ENCODE results near the gene DGKQ. TPM values are rescaled to one million over a fixed set of nuclear protein-coding genes. Genes with fewer than 3 reads are reported as not detected.

DGKQ gene
- total RNA-seq, 1 experiment from 2014 or later, result 12.2 TPM

DNA sequence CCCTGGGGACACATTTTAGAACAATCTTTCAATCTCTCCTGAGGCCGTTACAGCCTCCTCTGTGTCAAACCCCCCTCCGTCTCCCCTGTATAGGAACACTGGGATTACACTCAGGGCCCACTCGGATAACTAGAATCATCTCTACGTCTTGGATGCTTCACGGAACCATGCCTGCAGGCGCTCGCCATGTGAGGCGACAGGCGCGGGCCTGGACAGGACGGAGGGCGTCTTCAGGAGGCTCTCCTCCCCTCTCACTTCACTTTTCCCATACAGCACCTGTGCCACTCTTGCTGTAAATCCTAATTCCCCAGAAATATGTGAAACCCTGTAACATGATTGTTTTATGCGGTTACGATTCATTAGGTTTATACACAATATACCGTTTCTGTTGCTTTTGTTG, 9.4 kb upstream of the DGKQ start:
- TF ChIP-seq, protein P1, sequence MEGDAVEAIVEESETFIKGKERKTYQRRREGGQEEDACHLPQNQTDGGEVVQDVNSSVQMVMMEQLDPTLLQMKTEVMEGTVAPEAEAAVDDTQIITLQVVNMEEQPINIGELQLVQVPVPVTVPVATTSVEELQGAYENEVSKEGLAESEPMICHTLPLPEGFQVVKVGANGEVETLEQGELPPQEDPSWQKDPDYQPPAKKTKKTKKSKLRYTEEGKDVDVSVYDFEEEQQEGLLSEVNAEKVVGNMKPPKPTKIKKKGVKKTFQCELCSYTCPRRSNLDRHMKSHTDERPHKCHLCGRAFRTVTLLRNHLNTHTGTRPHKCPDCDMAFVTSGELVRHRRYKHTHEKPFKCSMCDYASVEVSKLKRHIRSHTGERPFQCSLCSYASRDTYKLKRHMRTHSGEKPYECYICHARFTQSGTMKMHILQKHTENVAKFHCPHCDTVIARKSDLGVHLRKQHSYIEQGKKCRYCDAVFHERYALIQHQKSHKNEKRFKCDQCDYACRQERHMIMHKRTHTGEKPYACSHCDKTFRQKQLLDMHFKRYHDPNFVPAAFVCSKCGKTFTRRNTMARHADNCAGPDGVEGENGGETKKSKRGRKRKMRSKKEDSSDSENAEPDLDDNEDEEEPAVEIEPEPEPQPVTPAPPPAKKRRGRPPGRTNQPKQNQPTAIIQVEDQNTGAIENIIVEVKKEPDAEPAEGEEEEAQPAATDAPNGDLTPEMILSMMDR (IDR thresholded peaks at IDR 0.05), result no peak
- intact Hi-C loops (cut with micrococcal nuclease; ENCODE audit: unreplicated experiment) (no loop called here), in situ Hi-C loops (cut with HindIII; ENCODE audit: low pct_unique_long_range_greater_than_20kb, low sequenced_read_pairs) (no loop called here)
- Histone ChIP-seq H3K9me3 (ENCODE audit: control insufficient read depth, insufficient read depth, low read depth, low read length) (no peaks in the 10 kb centered on the region), H3K27me3 (ENCODE audit: control insufficient read depth, insufficient read depth, low read length) (no peaks in the 10 kb centered on the region), H3K27ac (ENCODE audit: low read length) (no peak overlapping the region), H3K4me1 (ENCODE audit: control insufficient read depth, insufficient read depth, low read length) (peaks cover 9% of the 10 kb centered on the region), H3K4me3 (ENCODE audit: low read depth in 2 of 2, low read length in 2 of 2) (no peak overlapping the region), H3K36me3 (ENCODE audit: control insufficient read depth, insufficient read depth, low read length) (no peaks in the 10 kb centered on the region)
- ChIA-PET POLR2A (no interaction called here), CTCF (no interaction called here)
- DNase-seq (ENCODE audit: low read depth, low spot score) (no peak), ATAC-seq (no peak)
- BruUV-seq (replicated peaks), result no TSS peak

DNA sequence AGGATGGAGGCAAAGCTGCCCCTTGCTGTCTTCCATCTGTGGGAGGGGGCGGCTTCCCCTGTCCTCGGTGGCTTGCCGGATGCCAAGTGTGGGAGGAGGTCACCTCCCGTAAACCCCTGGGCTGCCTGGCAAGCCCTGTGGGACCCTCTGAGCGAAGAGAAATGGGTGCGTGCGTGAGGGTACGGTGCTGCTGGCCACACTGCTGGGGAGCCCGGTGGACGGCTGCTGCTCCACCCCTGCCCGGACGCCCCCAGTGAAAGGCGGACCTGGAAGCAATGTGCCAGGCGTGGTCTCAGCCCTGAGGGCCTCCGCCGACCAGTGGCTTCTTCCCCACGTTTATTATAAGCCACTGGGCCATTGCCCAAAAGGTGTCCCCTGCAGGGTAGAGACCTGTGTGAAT, 8.9 kb upstream of the DGKQ start:
- DNase-seq (ENCODE audit: low read depth, low spot score) (no peak), ATAC-seq (no peak)
- no peak for TF ChIP-seq TCF7L2 (IDR thresholded peaks at IDR 0.05; ENCODE audit: low read depth, low read length)
- no peak for TF ChIP-seq POLR2AphosphoS5 (IDR thresholded peaks at IDR 0.05; ENCODE audit: low read depth, low read length)
- TF ChIP-seq, protein P1 (IDR thresholded peaks at IDR 0.05), result no peak
- TF ChIP-seq SIN3A (IDR thresholded peaks at IDR 0.05; ENCODE audit: borderline replicate concordance, insufficient read depth, low read depth, low read length), result no peak
- TF ChIP-seq, protein P2, sequence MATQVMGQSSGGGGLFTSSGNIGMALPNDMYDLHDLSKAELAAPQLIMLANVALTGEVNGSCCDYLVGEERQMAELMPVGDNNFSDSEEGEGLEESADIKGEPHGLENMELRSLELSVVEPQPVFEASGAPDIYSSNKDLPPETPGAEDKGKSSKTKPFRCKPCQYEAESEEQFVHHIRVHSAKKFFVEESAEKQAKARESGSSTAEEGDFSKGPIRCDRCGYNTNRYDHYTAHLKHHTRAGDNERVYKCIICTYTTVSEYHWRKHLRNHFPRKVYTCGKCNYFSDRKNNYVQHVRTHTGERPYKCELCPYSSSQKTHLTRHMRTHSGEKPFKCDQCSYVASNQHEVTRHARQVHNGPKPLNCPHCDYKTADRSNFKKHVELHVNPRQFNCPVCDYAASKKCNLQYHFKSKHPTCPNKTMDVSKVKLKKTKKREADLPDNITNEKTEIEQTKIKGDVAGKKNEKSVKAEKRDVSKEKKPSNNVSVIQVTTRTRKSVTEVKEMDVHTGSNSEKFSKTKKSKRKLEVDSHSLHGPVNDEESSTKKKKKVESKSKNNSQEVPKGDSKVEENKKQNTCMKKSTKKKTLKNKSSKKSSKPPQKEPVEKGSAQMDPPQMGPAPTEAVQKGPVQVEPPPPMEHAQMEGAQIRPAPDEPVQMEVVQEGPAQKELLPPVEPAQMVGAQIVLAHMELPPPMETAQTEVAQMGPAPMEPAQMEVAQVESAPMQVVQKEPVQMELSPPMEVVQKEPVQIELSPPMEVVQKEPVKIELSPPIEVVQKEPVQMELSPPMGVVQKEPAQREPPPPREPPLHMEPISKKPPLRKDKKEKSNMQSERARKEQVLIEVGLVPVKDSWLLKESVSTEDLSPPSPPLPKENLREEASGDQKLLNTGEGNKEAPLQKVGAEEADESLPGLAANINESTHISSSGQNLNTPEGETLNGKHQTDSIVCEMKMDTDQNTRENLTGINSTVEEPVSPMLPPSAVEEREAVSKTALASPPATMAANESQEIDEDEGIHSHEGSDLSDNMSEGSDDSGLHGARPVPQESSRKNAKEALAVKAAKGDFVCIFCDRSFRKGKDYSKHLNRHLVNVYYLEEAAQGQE (IDR thresholded peaks at IDR 0.05; ENCODE audit: insufficient read depth in 1 of 2, low read depth in 2 of 2, low read length in 1 of 2), result no peak
- no peaks in the 10 kb centered on the region for H3K9me3 ChIP-seq (ENCODE audit: control insufficient read depth, insufficient read depth, low read depth, low read length)
- in situ Hi-C loops (cut with HindIII; ENCODE audit: low pct_unique_long_range_greater_than_20kb, low sequenced_read_pairs), result no loop called here
- peaks cover 9% of the 10 kb centered on the region for H3K4me1 ChIP-seq (ENCODE audit: control insufficient read depth, insufficient read depth, low read length)
- no peak overlapping the region for H3K4me3 ChIP-seq (ENCODE audit: low read depth in 2 of 2, low read length in 2 of 2)
- intact Hi-C loops (cut with micrococcal nuclease; ENCODE audit: unreplicated experiment), result no loop called here
- H3K36me3 ChIP-seq (ENCODE audit: control insufficient read depth, insufficient read depth, low read length), result no peaks in the 10 kb centered on the region
- no peaks in the 10 kb centered on the region for H3K27me3 ChIP-seq (ENCODE audit: control insufficient read depth, insufficient read depth, low read length)
- ChIA-PET POLR2A (no interaction called here), CTCF (no interaction called here)
- no TSS peak for BruUV-seq (replicated peaks)
- no peak overlapping the region for H3K27ac ChIP-seq (ENCODE audit: low read length)
